Esophagus muscularis mucosa (tissue), 4 donors: ENCODE data around the gene MRTFA. TPM values are rescaled to one million over a fixed set of nuclear protein-coding genes. Genes with fewer than 3 reads are reported as not detected.

Experiments
- DNase-seq: peaks from one replicate; pipeline ENCODE4 v3.0.0-alpha.2; 2017; ENCODE audit errors: extremely low spot score
- H3K27ac ChIP-seq, 4 donors: fragments of 200-600 bp; sonication (generic); replicated peaks in 1 of 4; 1 replicate in 3 of 4; 2 replicates in 1 of 4; pipeline ENCODE4 v1.5.1; 2016 to 2019; ENCODE audit warnings: mild to moderate bottlenecking in 1 of 4
- H3K27me3 ChIP-seq, 4 donors: fragments of 200-600 bp; sonication (generic); one replicate each; pipeline versions ENCODE4 v1.5.1 to v1.6.0; 2016 to 2019
- H3K36me3 ChIP-seq, 4 donors: fragments of 200-600 bp; sonication (generic); one replicate each; pipeline ENCODE4 v1.5.1; 2016 to 2019
- H3K4me1 ChIP-seq, 4 donors: fragments of 200-600 bp; sonication (generic); one replicate each; pipeline ENCODE4 v1.5.1; 2016 to 2019
- H3K4me3 ChIP-seq, 4 donors: fragments of 200-600 bp; sonication (generic); 1 replicate in 2 of 4; 2 replicates in 2 of 4; pipeline ENCODE4 v1.5.1; 2016 to 2019; ENCODE audit warnings: mild to moderate bottlenecking in 4 of 4, moderate library complexity in 1 of 4
- H3K9me3 ChIP-seq, 4 donors: fragments of 200-600 bp; sonication (generic); 1 replicate in 3 of 4; 2 replicates in 1 of 4; pipeline ENCODE4 v1.5.1; 2016 to 2019
- CTCF ChIP-seq, 3 experiments: fragments of 200-600 bp in 2 of 3; fragments of 450-650 bp in 1 of 3; sonication (generic) in 2 of 3; IDR thresholded peaks; one replicate each; pipeline ENCODE4 v1.5.1; 2017 to 2019; ENCODE audit warnings: antibody characterized with exemption in 3 of 3, mild to moderate bottlenecking in 2 of 3, moderate library complexity in 1 of 3
- EP300 ChIP-seq: sonication (generic); formaldehyde crosslinking; IDR thresholded peaks from one replicate; pipeline ENCODE4 v1.6.1; 2017; ENCODE audit warnings: antibody characterized with exemption
- POLR2A ChIP-seq: fragments of 450-650 bp; IDR thresholded peaks from one replicate; pipeline ENCODE4 v1.6.1; 2017; ENCODE audit warnings: antibody characterized with exemption, moderate library complexity, mild to moderate bottlenecking, low read depth
- POLR2AphosphoS5 ChIP-seq, 2 donors: sonication (generic); formaldehyde crosslinking; IDR thresholded peaks; one replicate each; pipeline ENCODE4 v1.6.1; 2017; ENCODE audit warnings: antibody characterized with exemption in 2 of 2
- WGBS: methylation state at CpG from one replicate; pipeline ENCODE4 v1.1.5; 2018; 5-methylcytosine and 5-hydroxymethylcytosine counted together
- intact Hi-C: fragments of 100-400 bp; cut with DNase I; formaldehyde crosslinking; loops from one replicate; pipeline ENCODE4 v1.15.1; 2023
- total RNA-seq, 4 donors: library from RNA; depleted of rRNA; stranded (reverse); fragments of >200 nt; gene quantifications; one replicate each; pipeline versions ENCODE4 v1.1.0 to v1.2.1, GENCODE V29; 2016

Gene MRTFA
- total RNA-seq, 4 donors from 2014 or later = 55.6 to 88.7 (median 73.6) TPM

GRCh38 chr22:40594346-40594745, 42.2 kb downstream of the MRTFA start:
- no peak for DNase-seq
- no peaks in the 10 kb centered on the region for H3K9me3 ChIP-seq
- no peaks in the 10 kb centered on the region for H3K27me3 ChIP-seq
- peaks cover 0 to 4% (median 0%) of the 10 kb centered on the region in 4 donors for H3K36me3 ChIP-seq
- no peak for TF ChIP-seq CTCF (IDR thresholded peaks at IDR 0.05)
- no peak for TF ChIP-seq POLR2AphosphoS5 (IDR thresholded peaks at IDR 0.05)
- no peak for TF ChIP-seq EP300
- TF ChIP-seq POLR2A = no peak
- H3K4me3 ChIP-seq = no peak overlapping the region
- WGBS = 85% methylated on average over 3 of the region's 3 CpGs
- H3K27ac ChIP-seq = no peak overlapping the region
- peaks cover 45 to 66% (median 60%) of the 10 kb centered on the region in 4 donors for H3K4me1 ChIP-seq
- intact Hi-C loops = no loop called here

- intact Hi-C loops = no loop called here
Observed at GRCh38 chr22:40593460-40594273, 42.9 kb downstream of the MRTFA start.

GRCh38 chr22:40592352-40593113, 44.0 kb downstream of the MRTFA start:
- intact Hi-C loops = no loop called here
- H3K36me3 ChIP-seq = peaks cover 0 to 7% (median 0%) of the 10 kb centered on the region in 4 donors
- WGBS = 95% methylated on average over 2 of the region's 2 CpGs
- no peak for TF ChIP-seq POLR2A
- H3K9me3 ChIP-seq = no peaks in the 10 kb centered on the region
- peaks cover 36 to 57% (median 49%) of the 10 kb centered on the region in 4 donors for H3K4me1 ChIP-seq
- DNase-seq = no peak
- H3K4me3 ChIP-seq = no peak overlapping the region
- H3K27ac ChIP-seq = no peak overlapping the region
- no peaks in the 10 kb centered on the region for H3K27me3 ChIP-seq

More at GRCh38 chr22:40593460-40594273, 42.9 kb downstream of the MRTFA start:
- Histone ChIP-seq H3K36me3 (peaks cover 0 to 7% (median 0%) of the 10 kb centered on the region in 4 donors), H3K9me3 (no peaks in the 10 kb centered on the region), H3K27ac (no peak overlapping the region), H3K4me3 (no peak overlapping the region), H3K4me1 (peaks cover 45 to 65% (median 59%) of the 10 kb centered on the region in 4 donors), H3K27me3 (no peaks in the 10 kb centered on the region)
- TF ChIP-seq POLR2A (no peak), EP300 (no peak), POLR2AphosphoS5 (IDR thresholded peaks at IDR 0.05) (no peak), CTCF (IDR thresholded peaks at IDR 0.05) (no peak)
- WGBS = 71% methylated on average over 5 of the region's 5 CpGs
- no peak for DNase-seq

GRCh38 chr22:40588726-40589125, 47.8 kb downstream of the MRTFA start:
- TF ChIP-seq POLR2AphosphoS5 (IDR thresholded peaks at IDR 0.05) (no peak), POLR2A (no peak), EP300 (no peak), CTCF (IDR thresholded peaks at IDR 0.05) (no peak)
- no peak for DNase-seq
- intact Hi-C loops = no loop called here
- Histone ChIP-seq H3K27me3 (no peaks in the 10 kb centered on the region), H3K36me3 (peaks cover 0 to 20% (median 0%) of the 10 kb centered on the region in 4 donors), H3K9me3 (no peaks in the 10 kb centered on the region), H3K4me3 (no peak overlapping the region), H3K4me1 (peaks cover 9 to 21% (median 19%) of the 10 kb centered on the region in 4 donors), H3K27ac (no peak overlapping the region)
- WGBS = 90% methylated on average over 7 of the region's 7 CpGs

GRCh38 chr22:40586781-40587180, 49.7 kb downstream of the MRTFA start:
- intact Hi-C loops = no loop called here

More at GRCh38 chr22:40586781-40587180, 49.7 kb downstream of the MRTFA start:
- peaks cover 0 to 20% (median 0%) of the 10 kb centered on the region in 4 donors for H3K36me3 ChIP-seq
- no peaks in the 10 kb centered on the region for H3K9me3 ChIP-seq
- 96% methylated on average over 5 of the region's 5 CpGs for WGBS
- no peak for TF ChIP-seq POLR2A
- H3K4me1 ChIP-seq = peaks cover 0 to 12% (median 7%) of the 10 kb centered on the region in 4 donors
- no peak overlapping the region for H3K27ac ChIP-seq
- H3K27me3 ChIP-seq = no peaks in the 10 kb centered on the region
- H3K4me3 ChIP-seq = no peak overlapping the region
- DNase-seq = no peak
